Mononuclear cell (primary cell): ENCODE results near the gene HCFC2. TPM values are rescaled to one million over a fixed set of nuclear protein-coding genes. Genes with fewer than 3 reads are reported as not detected.

ENCODE experiments used
- H3K27me3 ChIP-seq: 2 replicates; pipeline ENCODE4 v1.6.0; 2011; ENCODE audit warnings: low read length, control low read depth; ENCODE audit not compliant: insufficient read depth
- H3K4me1 ChIP-seq: 2 replicates; pipeline ENCODE4 v1.5.1; 2011; ENCODE audit warnings: mild to moderate bottlenecking, low read length, control low read depth; ENCODE audit not compliant: insufficient read depth
- H3K4me3 ChIP-seq: 2 replicates; pipeline ENCODE4 v1.5.1; 2011; ENCODE audit warnings: mild to moderate bottlenecking, low read length, moderate library complexity
- H3K9me3 ChIP-seq: 2 replicates; pipeline ENCODE4 v1.5.1; 2011; ENCODE audit warnings: low read depth, mild to moderate bottlenecking, control low read depth, low read length
- total RNA-seq: library from RNA; depleted of rRNA; stranded (reverse); fragments of >200 nt; gene quantifications from one replicate; pipeline ENCODE4 v1.2.3, GENCODE V29; 2012

Gene HCFC2
- total RNA-seq, 1 donor: 23.4 TPM

- Histone ChIP-seq H3K4me1 (no peaks in the 10 kb centered on the region), H3K4me3 (no peak overlapping the region), H3K27me3 (no peaks in the 10 kb centered on the region), H3K9me3 (no peaks in the 10 kb centered on the region)
These were observed 62.2 kb downstream of the HCFC2 start for GRCh38 chr12:104126548-104126947.

- H3K4me1 ChIP-seq: peaks cover 5% of the 10 kb centered on the region
- no peaks in the 10 kb centered on the region for H3K9me3 ChIP-seq
- no peaks in the 10 kb centered on the region for H3K27me3 ChIP-seq
- H3K4me3 ChIP-seq: no peak overlapping the region
These were observed 66.4 kb downstream of the HCFC2 start for GRCh38 chr12:104130760-104131159.

- H3K9me3 ChIP-seq: no peaks in the 10 kb centered on the region
- H3K4me1 ChIP-seq: peaks cover 12% of the 10 kb centered on the region
- H3K4me3 ChIP-seq: no peak overlapping the region
- no peaks in the 10 kb centered on the region for H3K27me3 ChIP-seq
These were observed 67.3 kb downstream of the HCFC2 start for GRCh38 chr12:104131609-104132008.

GRCh38 chr12:104132351-104132956 lies 68.1 kb downstream of the HCFC2 start:
- H3K4me3 ChIP-seq: no peak overlapping the region
- peaks cover 19% of the 10 kb centered on the region for H3K4me1 ChIP-seq
- no peaks in the 10 kb centered on the region for H3K9me3 ChIP-seq
- H3K27me3 ChIP-seq: no peaks in the 10 kb centered on the region

DNA sequence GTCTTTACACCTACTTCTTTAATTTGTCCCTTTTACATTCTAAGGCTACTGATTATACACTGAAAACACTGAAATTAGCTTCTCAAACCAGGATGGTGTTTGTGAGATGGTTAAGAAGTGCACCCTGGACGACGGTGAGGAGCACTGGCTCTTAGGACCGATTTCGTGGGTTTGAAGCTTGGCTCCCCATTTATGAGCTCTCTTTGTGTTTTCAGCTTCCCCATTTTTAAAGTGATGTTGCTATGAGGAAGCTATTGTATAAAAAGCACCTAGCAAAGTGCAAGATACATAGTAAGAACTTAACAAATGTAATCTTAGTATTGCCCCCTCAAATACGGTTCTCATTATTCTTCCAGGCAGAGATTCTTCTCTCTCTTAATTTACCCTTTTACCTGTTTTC lies 69.0 kb downstream of the HCFC2 start:
- Histone ChIP-seq H3K4me1 (peaks cover 19% of the 10 kb centered on the region), H3K27me3 (no peaks in the 10 kb centered on the region), H3K9me3 (no peaks in the 10 kb centered on the region), H3K4me3 (no peak overlapping the region)

DNA sequence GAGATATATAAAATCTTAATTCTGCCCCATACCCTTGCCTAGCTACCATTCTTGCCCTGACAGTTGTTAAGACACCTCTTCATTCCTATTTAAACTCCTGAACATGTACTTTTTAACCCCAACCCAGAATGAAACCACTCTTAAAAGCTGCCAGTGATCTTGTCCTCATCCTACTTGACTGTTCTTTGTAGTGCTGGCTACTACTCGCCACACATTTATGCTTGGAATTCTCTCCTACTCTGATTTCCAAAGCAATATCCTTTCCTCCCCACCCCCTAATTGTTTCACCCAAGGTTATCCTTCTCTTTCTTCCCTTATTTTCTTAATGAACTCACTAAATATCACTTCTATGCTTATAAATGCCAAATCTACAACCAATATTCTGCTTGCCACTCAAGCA lies 69.5 kb downstream of the HCFC2 start:
- Histone ChIP-seq H3K4me3 (no peak overlapping the region), H3K27me3 (no peaks in the 10 kb centered on the region), H3K4me1 (peaks cover 24% of the 10 kb centered on the region), H3K9me3 (no peaks in the 10 kb centered on the region)

GRCh38 chr12:104134882-104135281 lies 70.6 kb downstream of the HCFC2 start:
- peaks cover 25% of the 10 kb centered on the region for H3K4me1 ChIP-seq
- no peaks in the 10 kb centered on the region for H3K27me3 ChIP-seq
- no peak overlapping the region for H3K4me3 ChIP-seq
- no peaks in the 10 kb centered on the region for H3K9me3 ChIP-seq

DNA sequence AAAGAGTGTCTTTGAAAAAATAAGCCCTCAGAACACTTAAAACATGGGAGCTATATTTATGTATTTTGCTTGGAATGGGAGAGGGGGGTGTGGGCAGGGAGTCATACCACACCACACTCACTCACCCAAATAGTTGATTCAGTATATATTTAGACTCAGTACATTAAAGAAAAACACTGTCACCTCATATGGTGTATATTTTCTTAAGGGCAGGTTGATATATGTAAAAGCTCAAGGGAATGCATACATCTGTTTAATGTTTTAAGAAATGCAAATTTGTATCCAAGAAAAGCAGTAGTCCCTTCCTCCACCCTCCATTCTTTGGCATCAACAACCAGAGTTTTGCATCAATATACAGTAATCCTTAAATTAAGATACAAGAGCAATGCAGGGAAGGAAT lies 72.2 kb downstream of the HCFC2 start:
- peaks cover 25% of the 10 kb centered on the region for H3K4me1 ChIP-seq
- H3K9me3 ChIP-seq: no peaks in the 10 kb centered on the region
- no peaks in the 10 kb centered on the region for H3K27me3 ChIP-seq
- no peak overlapping the region for H3K4me3 ChIP-seq

DNA sequence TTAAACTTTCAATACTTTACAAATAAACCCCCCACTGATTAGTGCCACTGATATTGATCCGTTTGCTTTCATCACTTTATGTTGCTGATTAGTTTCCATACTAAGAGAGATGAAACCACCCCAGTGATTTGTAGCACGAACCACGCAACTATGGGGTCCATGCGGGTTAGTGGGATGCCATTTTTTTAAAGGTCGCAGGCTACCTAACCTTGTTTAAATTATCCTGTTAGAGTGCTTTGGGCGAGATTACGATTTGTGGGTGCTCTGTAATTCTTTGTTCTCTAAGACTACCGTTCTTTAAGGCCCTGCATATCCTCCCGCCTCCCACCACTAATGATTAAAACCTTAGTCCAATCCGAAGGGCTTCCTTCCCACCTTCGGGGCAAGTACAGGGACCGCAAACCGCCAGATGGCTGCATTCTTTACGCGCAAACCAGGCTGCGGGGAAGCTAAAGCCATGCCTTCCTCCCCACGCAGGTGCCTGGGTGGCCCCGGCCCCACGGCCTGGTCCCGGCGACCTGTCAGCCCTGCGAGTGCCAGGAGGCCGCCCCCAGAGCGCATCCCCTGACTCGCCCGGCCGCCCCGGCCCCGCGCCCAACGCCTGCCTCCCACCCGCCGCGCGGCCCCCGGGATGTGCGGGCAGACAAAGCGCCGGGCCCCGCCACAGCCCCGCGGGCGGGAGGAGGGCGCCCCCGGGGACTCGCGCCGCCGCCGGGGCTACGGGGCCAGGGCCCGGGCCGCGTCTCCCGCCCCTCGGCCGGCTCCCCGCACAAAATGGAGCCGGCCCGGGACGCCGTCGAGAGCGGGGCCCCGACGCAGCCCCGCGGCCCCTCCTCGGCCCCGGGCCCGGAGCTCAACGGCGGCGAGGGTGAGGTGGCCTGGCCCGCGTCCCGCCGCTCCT lies 72.9 kb downstream of the HCFC2 start:
- Histone ChIP-seq H3K4me1 (peaks cover 25% of the 10 kb centered on the region), H3K4me3 (peak overlapping the region; percentile 67), H3K27me3 (no peaks in the 10 kb centered on the region), H3K9me3 (no peaks in the 10 kb centered on the region)

DNA sequence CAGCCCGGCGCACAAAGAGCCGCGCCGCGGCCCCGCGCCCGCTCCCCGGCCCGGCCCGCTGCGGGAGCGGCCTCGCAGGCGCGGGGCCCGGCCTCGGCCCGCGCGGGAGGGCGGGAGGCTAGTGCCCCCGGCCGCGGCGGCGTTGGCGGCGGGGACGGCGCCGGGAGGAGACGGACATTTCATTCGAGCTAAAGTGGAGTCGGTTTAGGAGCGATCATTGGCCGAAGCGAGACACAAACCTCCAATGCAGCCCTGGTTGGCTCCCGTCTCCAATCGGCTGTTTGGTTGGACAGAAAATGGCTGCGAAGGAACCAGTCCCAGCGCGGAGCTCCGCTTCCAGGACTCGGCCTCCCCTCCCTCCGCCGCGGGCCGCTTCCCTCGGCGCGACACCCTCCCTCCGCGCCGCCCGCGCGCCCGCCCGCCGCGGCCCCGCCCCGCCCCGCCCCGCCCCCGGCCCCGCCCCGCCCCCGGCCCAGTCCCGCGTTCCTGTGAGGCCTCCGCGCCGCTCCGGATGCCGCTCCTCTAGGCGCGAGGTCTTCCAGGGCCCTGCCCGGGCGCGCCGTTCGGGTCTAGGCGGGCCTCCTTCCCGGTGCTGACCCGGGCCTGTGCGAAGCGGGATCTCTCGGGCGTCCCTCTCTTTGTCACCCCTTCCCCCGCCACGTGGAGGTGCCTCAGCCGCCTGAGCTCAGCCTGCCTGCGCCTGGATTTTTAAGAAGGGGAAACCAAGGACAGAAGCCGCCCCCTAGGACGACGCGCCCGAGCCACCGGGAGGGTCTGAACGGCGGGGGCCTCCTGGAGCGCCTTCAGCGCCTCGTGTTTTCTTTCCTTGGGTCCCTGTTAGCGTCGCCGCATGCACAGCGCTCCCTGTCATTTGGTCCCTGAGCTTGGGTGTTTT lies 73.8 kb downstream of the HCFC2 start, which contains the start of gene NFYB:
Gene NFYB, minus strand, starts transcription at position 309 of the 895 bp plus-strand sequence. CDS start 2,757 bp downstream, outside the sequence.
- Histone ChIP-seq H3K9me3 (no peaks in the 10 kb centered on the region), H3K4me3 (peak within 1 kb of the TSS; percentile 67), H3K4me1 (peaks cover 23% of the 10 kb centered on the region), H3K27me3 (peaks cover 2% of the 10 kb centered on the region)

DNA sequence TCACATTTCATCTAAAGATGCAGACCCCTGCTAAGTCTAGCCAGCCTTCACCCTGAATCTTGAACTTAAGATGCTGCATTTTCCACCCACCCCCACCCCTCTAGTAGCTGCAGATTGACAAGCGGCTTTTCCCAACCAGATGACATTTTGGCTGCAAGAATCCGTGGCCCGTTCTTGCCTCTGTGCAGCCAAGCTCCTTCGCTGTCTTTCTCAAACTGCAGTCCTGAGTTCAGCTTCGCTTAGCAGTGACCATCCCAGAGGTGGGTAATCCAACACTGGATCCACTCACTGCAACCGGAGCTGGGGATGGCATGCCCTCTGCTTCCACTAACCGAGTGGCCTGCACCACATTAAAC lies 74.4 kb downstream of the HCFC2 start:
- Histone ChIP-seq H3K9me3 (no peaks in the 10 kb centered on the region), H3K4me3 (peak overlapping the region; percentile 25), H3K27me3 (peaks cover 2% of the 10 kb centered on the region), H3K4me1 (peaks cover 20% of the 10 kb centered on the region)

DNA sequence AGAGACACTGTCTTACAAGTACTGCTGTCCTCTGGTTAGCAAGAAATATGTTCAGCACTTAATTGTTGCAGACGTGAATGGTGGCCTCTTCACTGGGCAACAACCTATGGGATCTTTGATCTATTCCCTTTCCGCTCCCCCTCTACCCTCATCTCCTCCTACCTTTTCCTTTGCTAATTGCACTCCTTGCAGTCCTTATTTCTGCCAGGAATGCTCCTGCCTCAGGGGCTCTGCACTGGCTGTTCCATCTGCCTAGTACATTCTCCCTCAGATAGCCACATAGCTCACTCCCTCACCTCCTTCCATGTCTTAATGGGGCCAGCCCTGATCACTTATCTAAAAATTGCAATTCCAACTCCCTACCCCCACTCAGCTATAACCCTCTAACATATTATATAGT lies 78.2 kb downstream of the HCFC2 start:
- Histone ChIP-seq H3K9me3 (no peaks in the 10 kb centered on the region), H3K4me1 (peaks cover 6% of the 10 kb centered on the region), H3K4me3 (no peak overlapping the region), H3K27me3 (peaks cover 2% of the 10 kb centered on the region)

DNA sequence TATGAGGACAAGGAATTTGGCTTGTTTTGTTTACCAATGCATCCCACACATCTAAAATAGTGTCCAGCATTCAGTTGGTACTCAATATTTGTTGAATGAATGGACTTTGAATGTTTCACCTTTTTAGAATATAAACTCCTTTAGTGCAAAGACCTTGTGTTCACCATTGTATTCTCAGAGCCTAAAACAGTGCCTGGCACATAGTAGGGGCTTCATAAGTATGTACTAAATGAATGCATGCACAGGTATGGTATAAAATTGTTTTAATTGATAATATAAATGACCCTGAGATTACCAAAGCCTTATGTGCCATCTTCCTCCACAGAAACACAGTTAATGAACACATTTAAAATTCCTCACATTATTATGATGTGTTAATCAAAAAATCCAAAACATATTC lies 78.7 kb downstream of the HCFC2 start:
- peaks cover 2% of the 10 kb centered on the region for H3K27me3 ChIP-seq
- H3K4me3 ChIP-seq: no peak overlapping the region
- H3K4me1 ChIP-seq: peaks cover 6% of the 10 kb centered on the region
- no peaks in the 10 kb centered on the region for H3K9me3 ChIP-seq

GRCh38 chr12:104143918-104144317 lies 79.6 kb downstream of the HCFC2 start:
- Histone ChIP-seq H3K27me3 (peaks cover 2% of the 10 kb centered on the region), H3K4me1 (peaks cover under 1% of the 10 kb centered on the region), H3K9me3 (no peaks in the 10 kb centered on the region), H3K4me3 (no peak overlapping the region)

GRCh38 chr12:104147346-104147745 lies 83.0 kb downstream of the HCFC2 start:
- H3K4me3 ChIP-seq: no peak overlapping the region
- H3K9me3 ChIP-seq: no peaks in the 10 kb centered on the region
- H3K27me3 ChIP-seq: peaks cover 2% of the 10 kb centered on the region
- H3K4me1 ChIP-seq: no peaks in the 10 kb centered on the region
